ENCODE measurements around the gene LBX1.
A peak's percentile ranks its signal among the peaks of the same experiment; 100 is the strongest.

LBX1 gene, protein sequence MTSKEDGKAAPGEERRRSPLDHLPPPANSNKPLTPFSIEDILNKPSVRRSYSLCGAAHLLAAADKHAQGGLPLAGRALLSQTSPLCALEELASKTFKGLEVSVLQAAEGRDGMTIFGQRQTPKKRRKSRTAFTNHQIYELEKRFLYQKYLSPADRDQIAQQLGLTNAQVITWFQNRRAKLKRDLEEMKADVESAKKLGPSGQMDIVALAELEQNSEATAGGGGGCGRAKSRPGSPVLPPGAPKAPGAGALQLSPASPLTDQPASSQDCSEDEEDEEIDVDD

DNA sequence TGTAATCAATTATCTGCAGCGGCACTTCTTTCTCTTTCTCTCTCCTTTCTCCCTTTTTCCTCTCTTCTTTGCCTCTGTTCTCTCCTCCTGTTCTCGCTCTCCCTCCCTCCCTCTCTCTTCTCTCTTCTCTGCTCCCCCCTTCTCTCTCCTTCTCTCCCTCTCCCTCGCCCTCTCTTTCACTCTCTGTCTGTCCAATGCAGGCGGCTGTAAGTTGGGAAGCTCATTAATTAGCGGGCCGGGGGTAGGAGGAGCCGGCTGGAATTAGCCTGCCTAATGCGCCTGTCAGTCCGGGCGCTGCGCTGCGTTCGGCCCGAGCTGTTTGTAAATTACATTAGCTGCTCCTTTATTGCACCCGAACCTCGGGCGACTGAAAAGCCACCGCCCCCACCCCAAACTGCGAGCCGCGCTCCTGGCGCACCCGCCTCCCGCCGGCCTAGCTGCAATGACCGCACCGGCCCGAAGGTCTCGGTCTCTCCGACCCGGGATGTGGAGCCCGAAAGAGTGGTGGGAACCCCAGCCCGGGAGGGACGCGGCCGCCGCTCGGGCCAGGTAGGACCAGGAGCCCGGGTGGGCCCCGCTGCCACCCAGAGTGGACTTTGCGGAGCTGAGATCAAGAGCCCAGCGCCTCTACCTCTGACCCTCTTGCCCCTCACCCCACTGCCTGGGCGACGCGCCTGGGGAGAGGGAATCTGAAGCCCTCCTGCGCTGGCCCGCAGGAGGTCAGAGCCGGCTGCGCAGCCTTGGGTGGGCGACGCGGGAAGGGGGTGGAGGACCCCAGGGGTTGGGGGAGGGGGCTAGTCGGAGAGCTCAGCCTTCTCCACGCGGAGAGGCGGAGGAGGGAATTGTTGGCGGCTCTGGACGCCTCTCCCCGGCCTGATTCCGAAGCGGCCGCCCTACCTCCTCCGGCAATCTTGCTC, at the start of gene LBX1:
Gene LBX1, minus strand, starts transcription at position 198 of the 917 bp plus-strand sequence. CDS start 648 bp downstream, outside the sequence.
- no peak for DNase-seq

- DNase-seq, result no peak
These were observed 44.5 kb upstream of the LBX1 start for GRCh38 chr10:101273741-101274140.

DNA sequence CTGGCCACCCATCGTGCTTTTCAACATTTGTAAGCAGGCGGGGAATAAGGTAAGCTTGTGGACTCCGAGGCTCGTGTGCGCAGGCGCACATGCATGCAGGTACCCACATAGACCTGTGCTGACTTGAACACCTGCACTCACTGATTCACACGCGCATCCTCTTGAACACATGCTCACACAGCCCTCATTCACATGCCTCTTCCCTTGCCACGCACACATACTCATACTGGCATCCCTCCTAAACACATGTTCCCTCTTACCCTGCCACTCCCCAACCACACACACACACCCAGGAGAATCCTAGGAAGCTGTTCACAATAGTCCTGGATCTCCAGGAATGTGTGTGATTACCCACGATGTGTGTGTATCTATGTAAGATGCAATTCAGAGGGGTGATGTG, 44.1 kb upstream of the LBX1 start:
- no peak for DNase-seq

GRCh38 chr10:101272229-101272868, 43.1 kb upstream of the LBX1 start:
- DNase-seq, result peak; percentile 83

GRCh38 chr10:101270763-101271162, 41.5 kb upstream of the LBX1 start:
- DNase-seq, result no peak

- no peak for DNase-seq
These were observed 38.5 kb upstream of the LBX1 start for GRCh38 chr10:101267776-101268175.

GRCh38 chr10:101267290-101267680, 38.0 kb upstream of the LBX1 start:
- DNase-seq, result no peak

DNA sequence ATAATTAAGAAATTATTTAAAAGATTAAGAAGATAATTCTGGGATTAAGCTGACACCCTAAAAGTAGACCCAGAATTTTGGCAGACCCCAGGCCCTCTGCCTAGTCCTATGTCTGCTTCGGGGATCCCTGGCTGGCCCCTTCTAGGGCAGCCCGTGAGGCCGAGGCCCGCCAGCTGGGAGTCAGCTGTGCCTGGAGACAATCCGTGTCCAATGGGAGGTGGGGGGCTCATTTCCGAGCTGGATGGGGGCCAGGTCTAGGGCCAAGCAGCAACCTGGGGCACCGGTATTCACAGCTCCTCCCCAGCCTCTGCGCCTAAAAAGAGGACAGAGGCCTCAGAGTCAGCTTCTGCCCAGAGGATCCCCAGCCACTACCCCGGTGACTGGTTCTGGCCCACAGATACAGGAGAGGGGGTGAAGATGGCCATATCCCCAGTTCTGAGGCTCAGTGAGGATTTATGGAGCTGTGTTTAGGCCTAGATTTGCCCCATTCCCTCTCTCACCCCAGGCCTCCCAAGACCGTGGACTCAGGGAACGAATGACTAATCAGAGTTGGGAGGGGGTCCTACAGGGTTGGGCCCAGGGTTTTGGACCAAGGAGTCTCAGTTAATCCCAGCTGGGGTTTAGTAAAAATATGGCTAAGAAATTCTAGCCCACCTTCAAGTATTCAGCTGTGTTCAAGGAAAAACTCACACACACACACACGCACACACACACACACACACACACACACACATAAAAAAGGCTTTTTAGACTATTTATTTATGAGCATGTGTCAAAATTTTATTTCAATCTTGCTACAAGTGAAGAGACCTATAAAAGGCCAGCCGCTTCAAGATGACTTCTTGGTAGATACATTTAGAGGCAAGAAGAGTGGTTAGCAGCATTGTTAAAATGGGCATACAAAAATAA, 37.4 kb upstream of the LBX1 start:
- no peak for DNase-seq

DNA sequence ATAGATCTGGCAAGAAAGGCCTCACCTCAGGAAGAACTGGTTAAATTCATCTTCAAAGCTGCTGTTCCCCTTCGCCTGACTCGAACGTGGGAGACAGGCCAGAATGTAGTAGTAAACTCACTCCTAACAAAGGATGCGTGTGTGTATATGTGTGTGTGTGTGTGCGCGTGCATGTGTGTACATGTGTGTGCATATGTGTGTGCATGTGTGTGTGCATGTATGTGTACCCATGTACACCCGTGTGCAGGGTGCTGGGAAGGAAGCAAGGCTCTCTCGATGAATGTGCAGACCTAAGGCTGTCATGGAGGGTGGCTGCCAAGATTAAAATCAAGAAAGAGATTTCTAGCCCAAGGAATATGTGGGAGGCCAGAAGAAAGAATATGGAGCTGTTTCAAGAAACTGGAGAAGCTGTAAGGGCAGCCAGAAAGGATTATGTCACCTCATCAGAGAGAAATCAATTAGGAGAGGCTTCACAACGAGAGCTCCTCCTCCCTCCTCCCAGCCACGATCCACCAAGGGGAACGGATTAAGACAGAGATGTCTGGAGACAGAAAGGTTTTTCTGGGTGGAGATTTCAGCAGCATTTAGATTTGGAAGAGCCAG, 34.0 kb upstream of the LBX1 start:
- no peak for DNase-seq

DNA sequence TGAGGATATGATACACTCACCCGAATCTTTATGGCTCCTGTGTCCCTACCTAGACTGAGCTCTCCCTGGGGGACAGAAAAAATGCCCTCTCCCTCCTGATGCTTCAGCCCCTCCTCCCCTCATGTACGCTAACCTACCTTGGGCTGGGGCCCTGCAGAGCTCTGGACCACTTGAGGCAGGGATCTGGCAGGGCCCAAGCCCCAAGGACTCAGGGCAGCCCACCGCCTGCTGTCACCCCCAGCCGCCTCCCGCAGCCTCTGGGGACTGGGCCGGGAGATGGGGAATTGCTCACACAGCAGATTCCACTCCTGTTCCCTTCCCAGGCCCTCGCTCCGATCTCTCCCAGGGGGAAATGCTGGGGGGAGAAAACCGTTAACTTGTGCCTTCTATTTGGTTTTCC, 32.9 kb upstream of the LBX1 start:
- no peak for DNase-seq

DNA sequence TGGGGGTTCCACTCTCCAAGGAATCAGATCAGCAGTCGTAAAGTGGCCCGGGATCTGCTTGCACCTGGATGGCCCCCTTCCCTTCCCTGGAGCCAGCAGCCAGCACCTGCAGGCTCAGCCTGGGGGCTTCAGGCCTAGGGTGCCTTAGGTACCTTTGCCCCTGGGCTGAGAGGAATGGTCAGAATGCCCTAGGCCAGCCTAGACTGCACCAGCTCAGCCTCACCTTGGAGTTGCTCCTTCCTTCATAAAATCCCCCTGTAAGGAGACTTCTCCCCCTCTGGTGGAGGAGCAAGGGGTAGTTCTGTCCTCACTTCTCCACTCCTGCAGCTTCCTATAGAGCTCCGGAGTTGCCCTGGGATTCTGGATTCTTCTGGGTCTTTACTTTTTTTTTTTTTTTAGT, 32.4 kb upstream of the LBX1 start:
- no peak for DNase-seq

- DNase-seq, result no peak
These were observed 31.7 kb upstream of the LBX1 start for GRCh38 chr10:101260764-101261481.

GRCh38 chr10:101258179-101258885, 29.1 kb upstream of the LBX1 start:
- DNase-seq, result peak; percentile 43

DNA sequence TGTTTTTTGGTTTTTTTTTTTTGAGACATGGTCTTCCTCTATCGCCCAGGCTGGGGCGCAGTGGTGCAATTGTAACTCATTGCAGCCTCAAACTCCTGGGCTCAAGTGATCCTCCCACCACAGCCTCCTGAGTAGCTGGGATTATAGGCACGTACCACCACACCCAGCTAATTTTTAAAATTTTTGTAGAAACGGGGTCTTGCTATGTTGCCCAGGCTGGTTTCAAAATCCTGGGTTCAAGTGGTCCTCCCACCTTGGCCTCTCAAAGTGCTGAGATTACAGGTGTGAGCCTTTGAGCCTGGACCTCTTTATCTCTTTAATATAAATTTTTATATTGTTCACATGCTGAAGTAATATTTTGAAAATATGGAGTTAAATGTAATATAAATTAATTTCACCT, 28.2 kb upstream of the LBX1 start:
- DNase-seq, result no peak

GRCh38 chr10:101257084-101257483, 27.8 kb upstream of the LBX1 start:
- no peak for DNase-seq

- no peak for DNase-seq
These were observed 27.1 kb upstream of the LBX1 start for GRCh38 chr10:101256387-101256786.

GRCh38 chr10:101250136-101250535, 20.9 kb upstream of the LBX1 start:
- DNase-seq, result no peak

DNA sequence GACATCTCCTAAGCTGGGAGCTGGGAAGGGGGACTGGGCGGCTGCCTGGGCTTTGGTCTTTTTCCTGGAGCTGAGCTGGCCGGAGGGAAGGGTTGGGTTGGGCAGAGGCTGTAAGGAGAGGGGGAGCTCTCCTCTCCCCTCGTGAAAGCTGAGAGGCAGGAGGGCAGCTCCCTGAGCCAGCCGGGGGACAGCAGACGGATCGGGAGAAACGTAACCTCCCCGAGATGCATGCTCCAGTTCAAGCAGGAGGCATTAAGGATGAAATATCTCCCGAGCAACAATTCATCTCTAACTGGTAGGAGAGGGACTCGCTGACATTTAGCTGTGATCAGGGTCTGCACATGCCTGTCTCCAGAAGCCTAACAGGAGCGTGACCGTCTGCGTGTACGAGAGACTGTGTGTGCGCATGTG, 19.9 kb upstream of the LBX1 start:
- DNase-seq, result no peak

- DNase-seq, result no peak
These were observed 17.4 kb upstream of the LBX1 start for GRCh38 chr10:101246639-101247038.

- no peak for DNase-seq
These were observed 15.2 kb upstream of the LBX1 start for GRCh38 chr10:101244321-101245050.

All from hematopoietic multipotent progenitor cell treated with erythropoietin and hydrocortisone succinate and interleukin-3 and kit ligand, for 6 days (in vitro differentiated cells).